Measurements from ENCODE around the gene SPTLC3.

Gene SPTLC3

GRCh38 chr20:13017235-13017634, 8.5 kb downstream of the SPTLC3 start:
- peak; percentile 46 to 78 for DNase-seq (ENCODE audit: low read depth in 2 of 2)
- no peak overlapping the region for H3K4me3 ChIP-seq (replicated peaks in 1 of 2; ENCODE audit: low read depth in 2 of 2, low read length in 2 of 2)
- no peak for TF ChIP-seq CTCF (IDR thresholded peaks at IDR 0.05; ENCODE audit: low read depth, low read length)

DNA sequence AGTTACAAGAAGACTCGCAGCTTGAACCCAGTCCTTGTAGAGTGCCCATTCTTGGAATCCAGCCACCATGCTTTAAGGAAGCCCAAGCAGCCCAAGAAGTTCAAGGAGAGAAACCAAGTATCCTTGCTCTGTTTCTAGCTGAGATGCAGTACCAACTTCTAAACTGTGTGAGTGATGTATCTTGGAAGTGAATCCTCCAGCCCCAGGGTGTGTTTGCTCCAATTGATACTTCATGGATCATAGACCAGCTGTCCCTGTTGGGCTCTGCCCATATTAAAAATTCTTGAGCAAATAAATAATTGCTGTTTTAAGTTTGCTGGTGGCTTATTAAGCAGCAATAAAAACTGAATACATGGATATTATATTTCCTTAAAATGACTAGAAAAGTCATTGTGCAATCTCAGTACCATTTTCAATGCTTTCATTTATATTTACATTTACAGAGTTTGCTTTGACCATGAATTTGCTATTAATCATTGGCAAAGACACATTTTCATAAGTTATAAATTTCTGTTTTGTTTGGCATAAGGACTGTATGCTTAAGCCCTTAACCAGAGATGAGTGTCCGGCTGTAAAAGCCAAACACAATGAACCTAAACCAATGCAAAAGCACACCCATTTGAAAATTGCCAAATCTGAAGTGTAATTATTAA, 9.2 kb downstream of the SPTLC3 start:
- no peak for TF ChIP-seq CTCF (IDR thresholded peaks at IDR 0.05; ENCODE audit: low read depth, low read length)
- H3K4me3 ChIP-seq (replicated peaks in 1 of 2; ENCODE audit: low read depth in 2 of 2, low read length in 2 of 2): no peak overlapping the region
- peak in 1 of 2 donors; percentile 65 for DNase-seq (ENCODE audit: low read depth in 2 of 2)

DNA sequence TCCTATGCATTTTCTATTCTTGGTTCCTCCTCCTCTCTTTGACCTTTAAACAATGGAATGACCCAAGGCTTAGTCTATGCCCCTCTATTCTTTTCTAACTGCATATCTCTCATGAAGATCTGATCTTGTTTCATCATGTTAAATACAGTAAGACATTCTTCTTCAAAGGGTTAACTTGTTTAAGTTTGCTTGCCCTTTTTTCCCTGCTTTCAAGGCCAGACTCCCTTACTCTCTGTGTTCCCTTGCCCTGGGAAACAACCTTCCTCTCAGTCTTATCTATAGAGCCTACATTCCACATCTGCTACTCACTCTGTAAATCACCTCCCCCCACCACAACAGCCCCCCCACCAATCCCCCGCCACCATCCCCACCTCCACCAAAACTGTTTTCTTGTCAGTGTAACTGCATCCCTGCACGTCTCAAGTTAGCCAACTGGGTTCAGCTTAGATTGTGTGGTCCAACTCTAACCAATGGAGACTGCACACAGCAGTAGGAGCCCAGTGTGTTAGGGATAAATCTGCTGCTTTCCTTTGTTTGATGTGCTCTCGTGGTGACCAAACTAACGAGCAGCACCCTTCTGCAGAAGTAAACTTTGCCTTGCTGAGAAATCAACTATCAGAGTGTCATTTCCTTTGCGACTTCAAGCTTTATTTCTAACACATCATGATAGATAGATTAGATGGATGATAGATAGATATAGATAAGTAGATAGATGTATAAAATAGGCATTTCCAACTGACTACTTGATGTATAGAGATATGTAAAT, 12.6 kb downstream of the SPTLC3 start:
- no peak for TF ChIP-seq CTCF (IDR thresholded peaks at IDR 0.05; ENCODE audit: low read depth, low read length)
- no peak for DNase-seq (ENCODE audit: low read depth in 2 of 2)
- H3K4me3 ChIP-seq (replicated peaks in 1 of 2; ENCODE audit: low read depth in 2 of 2, low read length in 2 of 2): no peak overlapping the region

- no peak overlapping the region for H3K4me3 ChIP-seq (replicated peaks in 1 of 2; ENCODE audit: low read depth in 2 of 2, low read length in 2 of 2)
- TF ChIP-seq CTCF (IDR thresholded peaks at IDR 0.05; ENCODE audit: low read depth, low read length): no peak
- DNase-seq (ENCODE audit: low read depth in 2 of 2): peak; percentile 51 to 72
Measured at GRCh38 chr20:13022401-13023155, 13.8 kb downstream of the SPTLC3 start.

DNA sequence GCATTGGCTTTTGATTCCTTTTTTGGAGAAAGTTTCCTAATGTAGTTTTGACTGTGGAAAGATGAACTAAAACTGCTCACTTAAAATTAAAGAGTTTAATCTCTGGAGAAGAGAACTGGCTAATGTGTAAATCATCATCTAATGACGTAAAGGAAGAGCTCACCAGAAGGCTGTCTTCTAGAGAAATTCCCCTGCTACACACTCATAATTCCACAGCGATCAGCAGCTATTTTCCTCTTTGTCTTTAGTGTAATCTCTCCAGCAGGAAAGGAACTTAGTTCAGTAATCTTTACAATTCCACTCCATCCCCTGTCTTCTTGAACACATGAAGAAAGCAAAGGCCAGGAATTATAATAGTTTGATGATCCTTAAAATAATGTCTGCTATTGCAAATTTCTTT, 15.8 kb downstream of the SPTLC3 start:
- DNase-seq (ENCODE audit: low read depth in 2 of 2): peak; percentile 39 to 56
- no peak for TF ChIP-seq CTCF (IDR thresholded peaks at IDR 0.05; ENCODE audit: low read depth, low read length)
- no peak overlapping the region for H3K4me3 ChIP-seq (replicated peaks in 1 of 2; ENCODE audit: low read depth in 2 of 2, low read length in 2 of 2)

GRCh38 chr20:13025181-13025580, 16.4 kb downstream of the SPTLC3 start:
- TF ChIP-seq CTCF (IDR thresholded peaks at IDR 0.05; ENCODE audit: low read depth, low read length): no peak
- DNase-seq (ENCODE audit: low read depth in 2 of 2): no peak

More at GRCh38 chr20:13025181-13025580, 16.4 kb downstream of the SPTLC3 start:
- no peak overlapping the region for H3K4me3 ChIP-seq (replicated peaks in 1 of 2; ENCODE audit: low read depth in 2 of 2, low read length in 2 of 2)

All from cardiac fibroblast (primary cell).